DND-41 (cell line): ENCODE data around the gene LINC01488.

Source experiments
- ATAC-seq: fragments of 200-7000 bp; cut with Tn5 transposase; 3 replicates; pipeline ENCODE4 v1.9.1; 2021; ENCODE audit warnings: low read depth; ENCODE audit not compliant: insufficient read depth
- DNase-seq: peaks from one replicate; pipeline ENCODE4 v3.0.0-alpha.2; 2020
- H2AFZ ChIP-seq: 2 replicates; pipeline ENCODE4 v1.6.0; 2012; ENCODE audit warnings: low read depth, low read length
- H3K27ac ChIP-seq: 2 replicates; pipeline ENCODE4 v1.5.1; 2012; ENCODE audit warnings: low read length, inconsistent platforms
- H3K27me3 ChIP-seq: fragments of 200-600 bp; sonication (generic); 2 replicates; pipeline ENCODE4 v1.6.0; 2012; ENCODE audit warnings: low read length, mild to moderate bottlenecking, inconsistent platforms; ENCODE audit not compliant: insufficient read depth, poor library complexity
- H3K36me3 ChIP-seq: 2 replicates; pipeline ENCODE4 v1.5.1; 2012; ENCODE audit warnings: low read length, inconsistent platforms; ENCODE audit not compliant: insufficient read depth
- H3K4me1 ChIP-seq: 2 replicates; pipeline ENCODE4 v1.5.1; 2012; ENCODE audit warnings: mild to moderate bottlenecking, low read length; ENCODE audit not compliant: insufficient read depth
- H3K4me2 ChIP-seq: 2 replicates; pipeline ENCODE4 v1.6.0; 2012; ENCODE audit warnings: mild to moderate bottlenecking, moderate library complexity, low read length, inconsistent platforms; ENCODE audit not compliant: insufficient read depth
- H3K4me3 ChIP-seq, 2 experiments: fragments of 200-600 bp in 1 of 2; shearing (Covaris generic) in 1 of 2; 2 replicates each; pipeline ENCODE4 v1.5.1; 2012 to 2016; ENCODE audit warnings: inconsistent platforms in 2 of 2, low read length in 2 of 2, mild to moderate bottlenecking in 2 of 2, low read depth in 1 of 2, moderate library complexity in 1 of 2
- H3K79me2 ChIP-seq: 2 replicates; pipeline ENCODE4 v1.6.0; 2012; ENCODE audit warnings: low read length, inconsistent platforms; ENCODE audit not compliant: insufficient read depth
- H3K9ac ChIP-seq: 2 replicates; pipeline ENCODE4 v1.6.0; 2012; ENCODE audit warnings: low read depth, mild to moderate bottlenecking, inconsistent platforms, low read length, moderate library complexity
- H3K9me3 ChIP-seq: 2 replicates; pipeline ENCODE4 v1.5.1; 2012; ENCODE audit warnings: low read length, moderate library complexity, mild to moderate bottlenecking, inconsistent platforms; ENCODE audit not compliant: insufficient read depth, severe bottlenecking
- H4K20me1 ChIP-seq: 2 replicates; pipeline ENCODE4 v1.6.0; 2012; ENCODE audit warnings: low read length; ENCODE audit not compliant: insufficient read depth
- EZH2 ChIP-seq: IDR thresholded peaks from 3 replicates; pipeline ENCODE4 v1.6.1; 2012; ENCODE audit warnings: borderline replicate concordance, low read depth, mild to moderate bottlenecking, moderate library complexity, low read length, inconsistent platforms; ENCODE audit not compliant: severe bottlenecking
- TF ChIP-seq, protein P1 (sequence below): IDR thresholded peaks from 2 replicates; pipeline ENCODE4 v1.5.1; 2012; ENCODE audit warnings: borderline replicate concordance, low read length, moderate library complexity, mild to moderate bottlenecking; ENCODE audit not compliant: poor library complexity, severe bottlenecking; ENCODE audit errors: extremely low read depth

LINC01488 gene

DNA sequence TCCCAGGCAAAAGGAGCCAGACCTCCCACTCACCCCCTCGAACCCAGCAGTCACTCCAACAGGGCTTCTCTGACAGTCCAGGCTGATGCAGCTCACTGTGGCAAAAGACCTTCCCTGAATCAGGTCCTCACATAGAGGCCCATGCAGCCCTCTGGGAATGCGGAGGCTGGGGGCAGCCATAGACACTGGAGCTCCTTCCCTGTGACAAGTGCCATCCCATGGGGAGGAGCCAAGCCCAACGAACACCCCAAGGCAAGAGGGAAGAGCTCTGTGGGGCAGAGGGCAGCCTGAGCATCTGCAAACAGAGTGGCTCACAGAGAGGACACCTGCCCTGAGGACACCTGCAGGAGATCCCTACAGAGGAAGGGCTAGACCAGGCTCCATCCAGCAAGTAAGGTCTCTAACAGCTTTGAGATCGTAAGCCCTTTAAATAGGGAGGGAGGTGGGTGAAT is at the start of gene LINC01488:
Gene LINC01488, plus strand, starts transcription at position 271 of the 452 bp plus-strand sequence.
- H3K79me2 ChIP-seq = no peaks in the 10 kb centered on the region
- no peak within 1 kb of the TSS for H3K4me2 ChIP-seq
- H2AFZ ChIP-seq = no peak within 1 kb of the TSS
- ATAC-seq (no peak), DNase-seq (no peak)
- H3K4me3 ChIP-seq = no peak within 1 kb of the TSS
- no peak within 1 kb of the TSS for H3K9ac ChIP-seq
- H4K20me1 ChIP-seq = no peaks in the 10 kb centered on the region
- TF ChIP-seq, protein P1, sequence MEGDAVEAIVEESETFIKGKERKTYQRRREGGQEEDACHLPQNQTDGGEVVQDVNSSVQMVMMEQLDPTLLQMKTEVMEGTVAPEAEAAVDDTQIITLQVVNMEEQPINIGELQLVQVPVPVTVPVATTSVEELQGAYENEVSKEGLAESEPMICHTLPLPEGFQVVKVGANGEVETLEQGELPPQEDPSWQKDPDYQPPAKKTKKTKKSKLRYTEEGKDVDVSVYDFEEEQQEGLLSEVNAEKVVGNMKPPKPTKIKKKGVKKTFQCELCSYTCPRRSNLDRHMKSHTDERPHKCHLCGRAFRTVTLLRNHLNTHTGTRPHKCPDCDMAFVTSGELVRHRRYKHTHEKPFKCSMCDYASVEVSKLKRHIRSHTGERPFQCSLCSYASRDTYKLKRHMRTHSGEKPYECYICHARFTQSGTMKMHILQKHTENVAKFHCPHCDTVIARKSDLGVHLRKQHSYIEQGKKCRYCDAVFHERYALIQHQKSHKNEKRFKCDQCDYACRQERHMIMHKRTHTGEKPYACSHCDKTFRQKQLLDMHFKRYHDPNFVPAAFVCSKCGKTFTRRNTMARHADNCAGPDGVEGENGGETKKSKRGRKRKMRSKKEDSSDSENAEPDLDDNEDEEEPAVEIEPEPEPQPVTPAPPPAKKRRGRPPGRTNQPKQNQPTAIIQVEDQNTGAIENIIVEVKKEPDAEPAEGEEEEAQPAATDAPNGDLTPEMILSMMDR = no peak
- no peak for TF ChIP-seq EZH2
- no peaks in the 10 kb centered on the region for H3K36me3 ChIP-seq
- no peaks in the 10 kb centered on the region for H3K27me3 ChIP-seq
- no peaks in the 10 kb centered on the region for H3K9me3 ChIP-seq
- no peak within 1 kb of the TSS for H3K27ac ChIP-seq
- no peaks in the 10 kb centered on the region for H3K4me1 ChIP-seq

DNA sequence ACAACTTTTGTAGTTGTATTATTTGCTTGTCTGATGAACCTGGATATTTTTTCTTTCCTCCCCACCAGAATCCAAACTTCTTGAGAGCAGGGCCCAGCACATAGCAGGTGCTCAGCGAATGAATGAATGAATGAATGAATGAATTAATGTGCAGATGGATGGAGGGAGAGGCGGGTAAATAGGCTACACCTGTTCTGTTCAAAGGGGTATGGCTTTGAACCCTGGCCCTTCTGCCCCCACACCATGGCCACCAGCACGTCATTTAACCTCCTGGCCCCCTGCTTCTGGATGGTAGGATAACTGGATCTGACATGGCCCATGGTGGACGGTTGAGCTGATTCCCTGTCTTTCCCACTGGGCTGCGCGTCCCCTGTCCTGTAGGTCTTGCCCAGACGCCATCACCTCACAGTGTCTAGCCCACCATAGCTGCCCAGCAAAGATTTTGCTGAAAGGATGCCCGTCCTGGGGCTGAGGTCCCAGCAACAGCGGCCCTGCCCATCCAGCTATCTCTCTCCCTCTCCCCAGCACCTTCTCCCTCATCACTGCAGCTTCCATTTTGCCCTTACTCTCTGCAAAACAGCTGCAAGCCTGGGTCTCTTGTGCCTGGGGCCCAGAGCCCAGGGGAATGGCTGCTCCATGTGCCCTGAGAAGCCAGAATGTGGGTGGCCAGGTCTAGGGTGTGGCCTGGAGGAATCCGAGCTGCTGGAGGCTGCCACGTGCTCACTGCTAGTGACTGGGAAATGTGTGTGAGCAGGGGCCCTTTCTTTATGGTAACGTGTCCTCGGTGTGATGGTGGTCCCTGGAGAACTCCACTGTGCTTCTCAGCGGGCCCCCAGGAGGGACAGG is 49.3 kb upstream of the LINC01488 start:
- ATAC-seq (no peak), DNase-seq (no peak)
- Histone ChIP-seq H2AFZ (no peak overlapping the region), H3K9me3 (no peaks in the 10 kb centered on the region), H3K27me3 (no peaks in the 10 kb centered on the region), H3K4me2 (no peak overlapping the region), H3K36me3 (no peaks in the 10 kb centered on the region), H3K4me3 (no peak overlapping the region), H3K4me1 (no peaks in the 10 kb centered on the region), H4K20me1 (peaks cover 14% of the 10 kb centered on the region), H3K27ac (no peak overlapping the region), H3K9ac (no peak overlapping the region), H3K79me2 (no peaks in the 10 kb centered on the region)
- TF ChIP-seq, protein P1 = no peak
- no peak for TF ChIP-seq EZH2

- Histone ChIP-seq H3K9me3 (no peaks in the 10 kb centered on the region), H2AFZ (no peak overlapping the region), H4K20me1 (peaks cover 11% of the 10 kb centered on the region), H3K9ac (no peak overlapping the region), H3K36me3 (no peaks in the 10 kb centered on the region), H3K27me3 (no peaks in the 10 kb centered on the region), H3K79me2 (no peaks in the 10 kb centered on the region), H3K27ac (no peak overlapping the region), H3K4me1 (no peaks in the 10 kb centered on the region), H3K4me3 (no peak overlapping the region), H3K4me2 (no peak overlapping the region)
- DNase-seq (no peak), ATAC-seq (no peak)
- TF ChIP-seq, protein P1 = no peak
- TF ChIP-seq EZH2 = no peak
Observed at GRCh38 chr11:69433741-69434140, 47.7 kb upstream of the LINC01488 start.
